HG03045 (cell line): ENCODE data around the gene MYO1H.

Source experiments
- ATAC-seq: cut with Tn5 transposase; IDR thresholded peaks from one replicate; pipeline ENCODE4 v1.9.1; 2021; ENCODE audit warnings: mild to moderate bottlenecking, moderate library complexity; ENCODE audit not compliant: unreplicated experiment

MYO1H gene

GRCh38 chr12:109447482-109447881 lies 99.8 kb downstream of the MYO1H start:
- ATAC-seq, result no peak

GRCh38 chr12:109448272-109448671 lies 100.6 kb downstream of the MYO1H start:
- ATAC-seq, result no peak

- no peak for ATAC-seq
These were observed 101.1 kb downstream of the MYO1H start for GRCh38 chr12:109448707-109449390.

GRCh38 chr12:109449845-109450532 lies 102.3 kb downstream of the MYO1H start:
- ATAC-seq, result no peak

GRCh38 chr12:109450980-109451379 lies 103.3 kb downstream of the MYO1H start:
- ATAC-seq, result no peak

- no peak for ATAC-seq
These were observed 103.7 kb downstream of the MYO1H start for GRCh38 chr12:109451400-109451799.

GRCh38 chr12:109452489-109452888 lies 104.8 kb downstream of the MYO1H start:
- ATAC-seq, result no peak

- ATAC-seq, result no peak
These were observed 108.0 kb downstream of the MYO1H start for GRCh38 chr12:109455706-109456105.

GRCh38 chr12:109458086-109458485 lies 110.4 kb downstream of the MYO1H start:
- ATAC-seq, result no peak

- ATAC-seq, result no peak
These were observed 111.1 kb downstream of the MYO1H start for GRCh38 chr12:109458771-109459208.

GRCh38 chr12:109459247-109459646 lies 111.5 kb downstream of the MYO1H start:
- no peak for ATAC-seq

GRCh38 chr12:109460538-109460937 lies 112.8 kb downstream of the MYO1H start:
- ATAC-seq, result no peak

GRCh38 chr12:109461049-109461845 lies 113.5 kb downstream of the MYO1H start:
- no peak for ATAC-seq

GRCh38 chr12:109461846-109462756 lies 114.4 kb downstream of the MYO1H start:
- no peak for ATAC-seq

GRCh38 chr12:109462868-109463692 lies 115.4 kb downstream of the MYO1H start:
- ATAC-seq, result no peak

- no peak for ATAC-seq
These were observed 116.1 kb downstream of the MYO1H start for GRCh38 chr12:109463756-109464155.

- ATAC-seq, result no peak
These were observed 117.1 kb downstream of the MYO1H start for GRCh38 chr12:109464642-109465351.

GRCh38 chr12:109466305-109466704 lies 118.6 kb downstream of the MYO1H start:
- ATAC-seq, result no peak

- ATAC-seq, result no peak
These were observed 119.1 kb downstream of the MYO1H start for GRCh38 chr12:109466821-109467220.
